Stimulated activated CD8-positive, alpha-beta memory T cell treated with anti-CD3 and anti-CD28 coated beads, Interleukin-7, amount 100 ng/mL, for 48 hours (primary cell): ENCODE results near the gene RNU1-3.
"Not testable (repeated sequence)": the region's sequence is repeated elsewhere in the genome, so short reads cannot be mapped to it uniquely, and the experiment has no call there.

Source experiments
- DNase-seq, 2 donors: peaks; one replicate each; pipeline ENCODE4 v3.0.0-alpha.2; 2020; ENCODE audit warnings: low read depth in 1 of 2; ENCODE audit errors: extremely low read depth in 1 of 2

The RNU1-3 gene

DNA sequence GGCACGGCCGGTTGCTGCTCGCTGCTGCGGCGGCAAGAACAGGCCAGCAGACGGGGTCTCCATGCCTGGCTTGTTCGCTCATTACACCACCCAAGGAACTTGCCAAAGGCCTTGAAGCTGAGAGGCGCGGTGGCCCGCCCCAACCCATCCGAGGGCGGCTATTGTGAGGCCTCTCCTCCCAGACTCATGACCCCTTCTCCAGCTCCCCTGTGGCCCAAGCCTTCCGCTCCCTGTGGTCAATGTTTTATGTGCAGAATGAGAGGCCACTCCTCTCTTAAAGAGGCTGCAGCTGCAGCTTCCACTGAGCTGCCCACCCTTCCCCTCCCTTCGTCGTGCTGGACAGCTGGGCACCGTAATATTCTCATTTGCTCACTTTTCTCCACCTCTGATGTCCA lies 27.6 kb upstream of the RNU1-3 start:
- DNase-seq = not testable (repeated sequence)

DNA sequence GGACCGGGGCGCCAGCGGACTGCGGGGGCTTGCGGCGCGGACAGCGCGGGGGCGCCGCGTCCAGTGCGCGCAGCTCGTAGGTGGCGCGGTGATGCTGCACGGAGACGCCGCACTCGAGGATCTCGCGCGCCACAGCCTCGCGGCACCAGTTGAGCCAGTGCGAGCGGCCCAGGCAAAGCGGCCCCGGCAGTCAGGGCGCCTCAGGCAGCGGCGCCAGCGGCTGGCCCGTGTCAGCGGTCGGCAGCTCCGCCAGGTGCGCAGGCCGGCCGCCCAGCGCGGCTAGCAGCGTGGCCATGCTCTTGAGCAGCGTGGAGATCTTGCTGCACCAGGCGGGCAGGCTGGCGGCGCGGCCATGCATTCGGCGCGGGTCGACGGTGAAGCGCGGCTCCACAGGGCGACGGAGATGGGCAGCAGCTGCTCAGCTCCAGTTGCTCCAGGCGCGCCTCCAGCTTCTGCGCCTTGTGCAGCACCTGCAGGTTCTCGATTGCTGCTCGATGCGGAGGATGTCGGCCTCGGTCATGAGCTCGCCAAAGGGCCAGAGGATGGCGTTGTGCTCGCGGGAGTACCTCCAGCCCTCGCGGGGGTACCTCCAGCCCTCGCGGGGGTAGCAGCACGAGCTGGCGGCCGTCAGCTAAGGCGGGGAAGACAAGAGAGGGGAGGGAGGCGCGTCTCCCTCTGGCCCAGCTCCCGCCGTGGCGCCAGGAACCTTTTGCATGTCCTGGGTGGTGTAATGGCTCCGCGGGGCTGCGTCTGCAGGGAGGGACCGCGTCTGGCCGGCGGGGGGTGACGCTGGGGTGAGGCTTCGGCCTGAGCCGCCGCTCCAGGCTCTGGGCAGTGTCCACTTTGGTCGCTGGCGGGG lies 26.9 kb upstream of the RNU1-3 start:
- not testable (repeated sequence) for DNase-seq

DNA sequence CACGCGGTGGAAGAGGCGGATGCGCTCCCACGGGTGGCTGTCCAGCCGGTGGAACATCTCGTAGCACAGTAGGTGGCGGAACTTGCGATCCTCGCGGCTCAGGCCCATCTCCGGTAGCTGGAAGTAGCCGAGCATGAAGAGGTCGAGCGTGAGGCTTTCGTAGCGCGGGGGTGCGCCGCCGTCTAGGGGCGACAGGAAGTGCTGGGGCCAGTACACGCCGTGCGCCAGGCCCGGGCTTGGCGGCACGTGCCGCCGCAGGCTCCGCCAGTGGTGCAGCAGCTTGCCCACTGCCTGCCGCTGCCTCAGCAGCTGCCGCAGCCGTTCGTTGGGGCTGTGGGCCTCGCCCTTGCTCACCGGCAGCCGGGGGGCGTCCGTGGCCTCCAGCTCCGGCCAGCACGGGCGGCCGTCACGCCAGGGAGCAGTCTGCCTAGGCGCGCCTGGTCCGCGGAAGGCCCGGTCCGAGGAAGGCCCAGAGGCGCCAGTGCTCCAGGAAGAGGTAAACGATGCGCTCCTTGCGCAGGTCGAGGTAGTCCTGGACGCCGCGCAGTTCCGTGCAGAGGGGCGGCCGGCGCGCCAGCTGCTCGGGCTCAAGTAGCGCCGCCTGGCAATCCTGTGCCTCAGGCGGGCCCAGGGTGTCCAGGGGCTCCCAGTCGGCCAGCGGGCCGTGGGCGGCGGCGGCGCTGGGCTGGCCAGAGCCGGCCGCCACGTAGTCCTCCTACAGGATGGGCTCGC lies 26.1 kb upstream of the RNU1-3 start:
- not testable (repeated sequence) for DNase-seq

DNA sequence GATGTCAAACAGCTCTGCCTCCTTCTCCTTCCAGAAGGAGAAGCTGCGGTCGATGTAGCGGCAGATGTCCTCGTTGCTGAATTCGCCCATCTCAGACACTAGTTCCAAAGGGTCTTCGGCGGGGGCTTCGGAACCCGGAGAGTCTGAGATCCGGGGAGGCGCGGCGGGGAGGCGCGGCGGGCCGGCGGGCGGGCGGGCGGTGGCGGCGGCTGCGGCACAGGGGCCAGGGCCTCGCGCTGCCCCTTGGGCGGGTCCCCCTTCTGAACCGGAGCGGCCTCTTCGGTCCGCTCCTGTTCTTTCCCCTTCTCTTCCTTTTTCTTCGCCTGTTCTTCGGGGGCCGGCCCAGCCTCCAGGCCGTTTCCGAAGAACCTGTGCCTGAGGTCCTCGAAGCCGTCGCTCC lies 25.5 kb upstream of the RNU1-3 start:
- not testable (repeated sequence) for DNase-seq

DNA sequence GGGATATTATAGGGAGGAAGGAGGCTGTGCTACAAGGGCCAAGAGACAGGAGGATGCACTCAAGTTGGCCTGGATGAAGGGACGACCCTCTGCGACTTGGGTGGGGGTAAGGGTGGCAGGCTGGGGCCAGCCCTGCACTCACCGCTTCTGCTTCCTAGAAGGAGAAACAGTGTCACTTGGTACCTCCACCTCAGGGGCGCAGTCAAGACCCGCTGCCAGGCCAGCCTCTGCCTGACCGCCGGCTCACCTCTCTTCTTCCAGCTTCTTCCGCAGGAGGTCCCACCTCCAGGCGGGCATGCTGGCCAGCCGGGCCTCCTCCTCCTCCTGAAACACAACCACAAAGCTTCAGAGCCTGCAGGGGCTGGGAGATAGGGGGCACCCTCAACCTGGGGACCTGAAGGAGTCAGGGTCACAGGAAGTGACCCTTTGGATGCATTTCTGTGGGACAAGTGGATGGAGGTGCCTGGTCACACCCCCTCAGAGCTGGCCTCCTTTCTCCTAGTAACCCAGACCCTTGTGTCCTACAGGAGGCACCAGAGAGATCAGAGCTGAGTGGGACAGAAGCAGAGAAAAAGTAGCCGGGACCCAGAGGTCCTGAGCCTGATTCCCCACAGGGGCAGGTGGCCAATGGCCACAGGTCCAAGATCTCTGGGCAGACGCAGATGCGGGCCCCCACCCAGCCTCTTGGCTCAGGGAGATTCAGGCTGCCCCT lies 24.4 kb upstream of the RNU1-3 start:
- DNase-seq = not testable (repeated sequence)

DNA sequence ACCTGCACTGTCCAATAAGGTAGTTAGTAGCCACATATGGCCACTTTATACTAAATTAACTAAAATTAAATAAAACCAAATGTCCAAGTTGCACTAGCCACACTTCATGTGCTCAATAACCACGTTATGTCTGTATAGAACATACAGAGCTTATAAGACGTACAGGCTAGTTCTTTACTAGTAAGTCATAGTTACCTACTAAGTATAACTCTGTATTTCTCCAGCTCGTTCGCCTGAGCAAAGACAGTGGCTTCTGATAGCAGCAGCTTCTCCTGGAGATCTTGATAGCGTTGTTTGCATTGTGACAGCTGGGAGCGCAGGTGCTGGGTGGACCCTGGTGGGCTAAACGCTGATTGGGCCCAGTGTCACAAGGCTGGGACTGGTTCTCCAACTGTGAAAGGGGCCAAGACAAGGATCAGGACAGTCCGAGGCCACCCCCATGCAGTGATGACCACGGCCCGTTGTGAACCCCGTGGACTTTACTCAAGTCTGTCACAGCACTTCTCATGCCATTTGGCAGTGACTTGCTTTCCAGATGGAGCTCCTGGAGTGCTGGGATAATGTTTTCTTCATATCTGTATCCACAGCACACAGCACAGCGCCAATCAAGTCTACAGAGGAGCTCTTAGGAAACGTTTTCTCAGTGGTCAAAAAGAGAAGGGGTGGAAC lies 20.5 kb upstream of the RNU1-3 start:
- not testable (repeated sequence) for DNase-seq

DNA sequence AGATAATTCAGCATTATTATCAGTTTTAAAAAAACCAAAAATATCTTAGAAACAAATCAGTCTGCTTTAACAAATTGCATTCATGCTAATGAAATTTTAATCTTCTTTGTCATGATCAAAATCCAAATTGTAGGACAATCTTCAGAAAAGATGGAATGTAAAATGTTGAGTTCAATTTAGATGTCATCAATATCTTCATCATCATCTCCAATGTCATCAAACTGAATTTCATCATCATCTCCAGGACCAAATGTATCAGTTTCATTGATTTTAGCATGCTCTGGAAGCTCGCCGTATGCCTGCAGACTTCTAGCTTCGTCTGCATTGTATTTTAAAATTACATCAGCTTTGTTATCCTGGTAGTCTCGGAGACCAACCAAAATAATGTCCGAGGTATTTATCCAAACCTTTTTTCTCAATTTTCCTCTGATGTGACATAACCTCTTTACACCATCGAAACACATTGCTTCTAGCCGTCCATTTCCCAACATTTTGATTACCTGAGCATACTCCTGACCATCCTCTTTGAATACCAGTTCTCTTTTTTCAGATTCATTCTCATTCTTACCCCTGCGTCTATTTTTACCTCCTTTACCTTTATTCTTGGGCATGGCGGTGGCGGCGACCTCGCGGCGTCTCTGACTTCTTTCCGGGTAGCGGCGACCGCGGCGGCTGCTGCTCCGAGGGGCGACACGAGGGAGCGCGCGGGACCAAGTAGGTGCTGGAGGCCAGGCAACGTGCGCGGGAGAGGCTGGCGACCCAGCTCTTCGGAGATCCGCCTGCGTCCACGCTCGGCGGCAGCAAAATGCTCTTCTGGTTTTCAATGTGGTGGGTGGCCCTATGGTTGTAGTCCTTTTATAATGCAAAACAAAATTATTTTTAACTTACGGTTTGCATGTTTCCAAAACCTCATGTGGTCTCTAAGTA lies 19.0 kb upstream of the RNU1-3 start:
- not testable (repeated sequence) for DNase-seq

DNA sequence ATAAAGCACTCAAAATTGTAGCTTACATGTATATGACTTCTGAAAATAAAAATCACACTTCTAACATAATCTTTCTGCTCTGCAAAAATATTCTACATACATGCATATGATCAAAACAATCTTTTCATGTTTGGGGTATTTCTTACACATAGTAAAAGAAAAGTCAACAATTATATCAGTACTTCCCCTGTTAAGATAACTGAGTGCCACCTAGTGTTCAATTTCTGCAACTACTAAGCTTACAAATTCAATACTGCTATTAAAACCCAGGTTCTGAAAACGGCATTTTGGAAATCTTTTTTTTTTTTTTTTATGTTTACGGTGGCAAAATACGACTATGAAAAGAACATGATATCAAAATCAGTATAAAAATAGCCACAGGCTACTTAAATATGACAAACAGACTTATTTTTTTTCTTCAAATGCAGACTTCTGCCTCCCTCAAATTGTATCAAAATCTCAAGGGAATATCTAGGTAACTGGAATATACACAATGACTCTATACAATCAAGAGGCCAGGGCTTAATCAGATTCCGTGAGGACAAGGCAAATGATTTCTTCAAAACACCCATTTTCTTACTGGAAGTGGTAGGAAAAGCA lies 18.1 kb upstream of the RNU1-3 start:
- not testable (repeated sequence) for DNase-seq

DNA sequence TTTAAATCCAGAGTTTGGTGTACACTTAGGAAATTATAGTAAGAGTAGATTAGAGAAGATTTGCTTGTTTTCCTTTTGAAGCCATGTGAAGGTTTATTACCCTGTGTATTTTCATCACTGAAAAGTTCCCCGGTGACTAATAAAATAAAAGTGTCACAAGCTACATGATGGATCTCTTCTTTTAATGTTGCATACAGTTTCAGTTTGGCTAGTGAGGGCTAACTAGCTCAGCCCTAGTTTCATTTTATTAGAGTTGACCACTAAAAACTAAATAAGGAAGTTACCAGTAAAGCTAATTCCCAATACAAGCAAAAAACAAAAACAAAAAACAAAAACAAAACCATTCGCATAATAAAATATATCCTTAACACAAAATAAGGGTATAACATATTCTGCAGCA lies 17.4 kb upstream of the RNU1-3 start:
- DNase-seq = not testable (repeated sequence)

DNA sequence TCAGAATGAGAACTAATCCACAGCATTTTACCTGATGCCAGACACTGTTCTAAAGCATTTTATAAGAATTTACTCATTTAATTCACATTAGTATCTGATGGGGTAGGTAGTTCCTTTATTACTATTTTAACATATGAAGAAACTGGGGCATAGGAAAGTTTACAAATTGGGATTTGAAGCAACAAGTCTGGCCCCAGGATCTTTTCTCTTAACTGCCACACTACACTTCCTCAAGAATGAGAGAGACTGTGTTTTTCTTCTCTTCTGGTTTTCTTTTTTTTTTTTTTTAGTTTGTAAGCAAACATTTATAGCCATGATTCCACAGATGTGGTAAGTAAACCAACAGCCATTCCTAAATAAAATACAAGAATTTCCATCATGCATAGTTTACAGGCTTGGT lies 16.1 kb upstream of the RNU1-3 start:
- not testable (repeated sequence) for DNase-seq

DNA sequence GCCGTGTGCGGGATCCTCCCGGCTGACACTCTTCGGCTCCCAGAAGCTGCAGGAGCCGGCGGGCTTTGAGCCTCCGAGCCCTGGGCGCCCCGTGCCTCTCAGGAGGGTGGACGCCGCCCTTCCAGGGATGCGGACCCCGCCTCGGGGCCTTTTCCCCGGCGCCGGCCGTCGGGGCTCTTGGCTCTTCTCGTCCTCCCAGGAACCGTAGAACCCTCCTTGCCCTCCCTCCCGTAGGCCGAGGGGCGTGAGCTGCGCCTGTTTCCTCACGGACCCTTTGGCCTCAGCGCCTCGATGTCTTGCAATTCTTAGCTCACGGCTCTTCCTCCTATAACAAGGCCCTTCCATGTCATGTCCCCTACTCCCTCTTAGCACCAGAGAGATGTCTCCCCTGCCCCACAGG lies 13.6 kb upstream of the RNU1-3 start:
- DNase-seq = not testable (repeated sequence)

DNA sequence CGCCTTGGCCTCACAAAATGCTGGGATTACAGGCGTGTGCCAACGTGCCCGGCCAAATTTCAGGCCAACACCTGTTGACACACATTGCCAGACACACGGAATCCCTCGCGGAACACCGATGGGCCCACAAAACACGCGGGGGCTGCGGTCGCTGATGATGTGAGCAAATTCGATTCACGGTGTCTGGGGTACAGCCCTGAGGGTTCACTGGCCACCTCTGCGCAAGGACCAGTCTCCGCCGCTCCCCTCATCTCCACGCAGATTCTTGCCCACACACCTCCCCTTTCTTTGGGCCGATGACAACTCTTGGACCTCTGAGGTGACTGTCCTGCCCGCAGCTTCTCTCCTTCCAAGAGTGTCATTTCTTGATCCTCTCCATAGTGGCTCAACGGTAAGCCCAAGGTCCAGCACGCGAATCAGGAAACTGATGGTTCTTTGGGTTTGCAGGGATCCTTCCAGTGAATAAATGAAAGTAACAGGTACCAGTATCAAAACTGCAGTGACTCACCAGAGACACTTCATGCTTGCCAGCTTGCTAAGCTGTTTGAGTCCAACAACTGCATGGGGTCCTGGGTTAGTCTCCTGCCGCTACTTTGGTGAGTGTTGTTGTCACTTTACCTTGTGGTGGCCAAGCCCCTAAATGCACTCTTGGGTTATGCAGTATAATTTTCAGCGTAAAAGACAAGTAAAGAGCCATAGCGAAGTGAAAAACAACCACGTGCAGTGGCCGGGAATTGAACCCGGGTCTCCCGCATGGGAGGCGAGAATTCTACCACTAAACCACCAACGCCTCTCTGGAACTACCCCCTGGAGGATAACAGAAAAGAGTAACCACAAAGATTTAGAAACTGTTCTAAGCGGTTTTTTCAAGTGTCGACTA lies 11.0 kb upstream of the RNU1-3 start:
- DNase-seq = peak; percentile 9 to 48

DNA sequence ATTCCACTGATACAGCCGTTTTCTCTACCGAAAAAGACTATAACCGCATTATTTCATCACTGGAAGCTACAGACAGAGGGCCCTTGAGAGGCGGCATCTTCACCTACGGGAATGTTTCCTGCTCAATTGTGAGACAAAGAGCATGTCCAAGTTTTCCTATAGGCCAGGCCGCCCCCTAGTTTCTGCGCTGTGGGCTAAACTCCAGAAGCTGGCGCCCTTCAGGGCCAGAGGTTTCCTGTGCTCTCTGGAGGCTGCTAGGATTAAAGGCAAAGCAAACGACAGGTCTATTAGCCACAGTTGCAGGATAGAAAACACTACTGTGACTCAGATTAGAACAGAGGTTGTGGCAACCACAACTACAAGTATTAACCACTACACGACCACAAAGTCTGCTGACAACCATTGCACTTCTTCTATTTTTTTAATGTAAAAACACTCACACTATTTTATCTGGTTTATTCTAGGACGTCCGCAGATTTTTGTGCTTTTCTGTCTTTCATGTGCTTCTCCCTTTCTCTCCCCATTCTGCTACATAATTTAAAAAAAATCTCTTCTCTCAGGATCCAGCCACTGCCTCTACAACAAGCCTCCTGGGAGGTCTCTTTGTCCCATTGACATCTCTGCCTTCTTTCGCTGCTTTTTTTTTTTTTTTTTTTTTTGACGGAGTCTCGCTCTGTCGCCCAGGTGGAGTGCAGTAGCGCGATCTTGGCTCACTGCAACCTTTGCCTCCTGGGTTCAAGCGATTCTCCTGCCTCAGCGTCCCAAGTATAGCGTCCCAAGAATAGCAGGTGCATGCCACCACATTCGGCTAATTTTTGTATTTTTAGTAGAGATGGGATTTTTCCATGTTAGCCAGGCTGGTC lies 10.1 kb upstream of the RNU1-3 start:
- not testable (repeated sequence) for DNase-seq

DNA sequence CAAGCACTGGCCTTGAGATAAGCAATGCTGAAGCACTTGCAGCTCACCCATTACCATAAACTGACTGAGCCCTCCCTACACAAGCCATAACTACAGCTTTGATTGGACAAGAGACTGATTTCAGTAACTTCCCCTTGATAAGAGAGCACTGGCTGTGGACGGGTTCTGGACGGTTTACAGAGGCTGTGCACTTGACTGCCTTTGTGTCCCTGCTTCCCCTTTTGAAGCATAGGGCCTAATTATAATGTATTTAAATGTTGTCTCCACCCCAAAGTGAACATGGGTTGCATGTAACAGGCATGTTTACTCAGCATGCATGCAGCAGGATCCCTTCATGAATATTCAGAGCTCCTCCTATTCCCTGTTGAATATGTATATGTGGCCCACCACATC lies 8.4 kb upstream of the RNU1-3 start:
- not testable (repeated sequence) for DNase-seq

DNA sequence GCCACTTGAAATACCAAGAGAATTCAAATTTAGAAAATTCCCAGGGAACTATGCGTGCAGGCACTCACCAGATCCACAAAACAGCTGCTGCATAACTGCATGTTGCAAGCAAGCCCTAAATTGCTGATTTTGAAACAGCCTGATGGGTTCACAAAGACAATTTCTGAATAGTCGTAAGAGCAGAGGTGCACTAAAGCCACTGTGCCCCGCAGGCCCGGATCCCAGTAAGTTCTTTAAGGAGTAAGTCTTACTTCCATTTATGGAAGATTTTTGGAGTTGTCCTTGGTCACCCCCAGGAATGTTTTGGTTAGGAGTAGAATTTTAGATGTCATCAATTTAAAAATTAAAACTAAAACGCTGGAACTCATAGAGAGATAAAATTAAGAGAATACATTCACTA lies 7.2 kb upstream of the RNU1-3 start:
- not testable (repeated sequence) for DNase-seq

DNA sequence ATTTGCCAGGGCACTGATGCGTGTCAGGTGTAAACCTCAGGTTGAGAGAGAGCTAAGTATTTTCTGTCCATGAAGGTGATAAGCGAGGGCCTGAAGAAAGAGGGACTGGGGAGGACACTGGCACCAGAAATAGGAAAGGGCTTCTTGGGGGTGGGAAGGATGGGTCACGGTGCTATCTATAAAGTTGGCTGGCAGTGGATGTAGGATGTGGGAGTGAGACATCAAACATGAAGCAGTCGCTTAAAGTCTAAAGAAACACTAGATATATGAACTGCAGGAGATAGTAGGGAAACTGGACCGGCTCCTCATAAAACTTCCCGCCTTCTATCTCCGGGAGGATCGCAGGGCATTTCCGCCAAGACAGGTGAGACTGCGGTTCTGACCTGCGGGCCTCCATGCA lies 912 bp downstream of the RNU1-3 start:
- not testable (repeated sequence) for DNase-seq

DNA sequence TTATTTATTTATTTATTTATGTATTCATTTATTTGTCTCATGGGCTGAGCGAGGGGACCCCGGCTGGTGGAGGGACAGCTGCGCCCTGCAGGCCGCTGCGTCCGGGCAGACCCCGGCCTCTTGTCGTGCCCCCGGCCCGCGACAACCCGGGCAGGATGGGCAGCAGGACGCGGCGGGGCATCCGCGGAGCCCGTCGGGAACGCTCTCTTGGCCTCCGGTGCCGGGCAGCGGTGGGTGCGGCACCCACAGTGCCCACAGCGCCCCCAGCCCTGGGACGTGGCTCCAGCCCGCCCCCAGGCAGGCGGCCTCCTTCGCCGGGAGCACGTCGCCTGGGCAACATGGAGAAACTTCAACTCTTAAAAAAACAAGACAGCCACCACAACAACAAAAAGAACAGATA lies 8.5 kb downstream of the RNU1-3 start:
- not testable (repeated sequence) for DNase-seq
